ENCODE data around the gene CAPZB. TPM values are rescaled to one million over a fixed set of nuclear protein-coding genes. Genes with fewer than 3 reads are reported as not detected.

Gene CAPZB
- total RNA-seq, 1 donor from 2014 or later: 189 TPM

DNA sequence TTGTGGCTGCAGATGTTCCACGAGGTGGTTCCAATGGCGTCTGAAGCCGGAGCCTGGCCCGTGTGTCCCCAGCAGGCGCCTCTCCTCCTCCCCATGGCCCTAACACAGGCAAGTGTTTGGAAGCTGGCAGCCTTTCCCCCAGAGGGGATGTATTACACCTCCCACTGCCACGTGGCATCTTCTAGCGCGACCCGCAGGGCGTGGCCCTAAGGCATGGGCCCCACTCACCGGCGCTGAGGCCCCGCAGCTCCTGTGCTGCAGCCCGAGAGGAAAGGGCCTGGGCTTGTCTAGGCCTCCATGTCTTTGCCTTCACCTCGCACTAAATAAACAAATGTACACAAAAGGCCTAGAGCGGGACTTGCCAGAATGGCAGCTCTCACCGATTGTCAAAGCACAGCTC lies 135.3 kb downstream of the CAPZB start:
- no peaks in the 10 kb centered on the region for H3K9me3 Mint-ChIP-seq (ENCODE audit: low read depth)
- TF ChIP-seq, protein P1, sequence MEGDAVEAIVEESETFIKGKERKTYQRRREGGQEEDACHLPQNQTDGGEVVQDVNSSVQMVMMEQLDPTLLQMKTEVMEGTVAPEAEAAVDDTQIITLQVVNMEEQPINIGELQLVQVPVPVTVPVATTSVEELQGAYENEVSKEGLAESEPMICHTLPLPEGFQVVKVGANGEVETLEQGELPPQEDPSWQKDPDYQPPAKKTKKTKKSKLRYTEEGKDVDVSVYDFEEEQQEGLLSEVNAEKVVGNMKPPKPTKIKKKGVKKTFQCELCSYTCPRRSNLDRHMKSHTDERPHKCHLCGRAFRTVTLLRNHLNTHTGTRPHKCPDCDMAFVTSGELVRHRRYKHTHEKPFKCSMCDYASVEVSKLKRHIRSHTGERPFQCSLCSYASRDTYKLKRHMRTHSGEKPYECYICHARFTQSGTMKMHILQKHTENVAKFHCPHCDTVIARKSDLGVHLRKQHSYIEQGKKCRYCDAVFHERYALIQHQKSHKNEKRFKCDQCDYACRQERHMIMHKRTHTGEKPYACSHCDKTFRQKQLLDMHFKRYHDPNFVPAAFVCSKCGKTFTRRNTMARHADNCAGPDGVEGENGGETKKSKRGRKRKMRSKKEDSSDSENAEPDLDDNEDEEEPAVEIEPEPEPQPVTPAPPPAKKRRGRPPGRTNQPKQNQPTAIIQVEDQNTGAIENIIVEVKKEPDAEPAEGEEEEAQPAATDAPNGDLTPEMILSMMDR (IDR thresholded peaks at IDR 0.05; ENCODE audit: unreplicated experiment): no peak
- H3K27me3 Mint-ChIP-seq: no peaks in the 10 kb centered on the region
- H3K27ac Mint-ChIP-seq: peak overlapping the region; percentile 79
- no peak for DNase-seq (ENCODE audit: low spot score, unreplicated experiment)
- peaks cover 8% of the 10 kb centered on the region for H3K36me3 Mint-ChIP-seq (ENCODE audit: insufficient read depth)
- no peak overlapping the region for H3K4me3 Mint-ChIP-seq (ENCODE audit: low read depth)
- peaks cover 2% of the 10 kb centered on the region for H3K4me1 Mint-ChIP-seq (ENCODE audit: low read depth)

DNA sequence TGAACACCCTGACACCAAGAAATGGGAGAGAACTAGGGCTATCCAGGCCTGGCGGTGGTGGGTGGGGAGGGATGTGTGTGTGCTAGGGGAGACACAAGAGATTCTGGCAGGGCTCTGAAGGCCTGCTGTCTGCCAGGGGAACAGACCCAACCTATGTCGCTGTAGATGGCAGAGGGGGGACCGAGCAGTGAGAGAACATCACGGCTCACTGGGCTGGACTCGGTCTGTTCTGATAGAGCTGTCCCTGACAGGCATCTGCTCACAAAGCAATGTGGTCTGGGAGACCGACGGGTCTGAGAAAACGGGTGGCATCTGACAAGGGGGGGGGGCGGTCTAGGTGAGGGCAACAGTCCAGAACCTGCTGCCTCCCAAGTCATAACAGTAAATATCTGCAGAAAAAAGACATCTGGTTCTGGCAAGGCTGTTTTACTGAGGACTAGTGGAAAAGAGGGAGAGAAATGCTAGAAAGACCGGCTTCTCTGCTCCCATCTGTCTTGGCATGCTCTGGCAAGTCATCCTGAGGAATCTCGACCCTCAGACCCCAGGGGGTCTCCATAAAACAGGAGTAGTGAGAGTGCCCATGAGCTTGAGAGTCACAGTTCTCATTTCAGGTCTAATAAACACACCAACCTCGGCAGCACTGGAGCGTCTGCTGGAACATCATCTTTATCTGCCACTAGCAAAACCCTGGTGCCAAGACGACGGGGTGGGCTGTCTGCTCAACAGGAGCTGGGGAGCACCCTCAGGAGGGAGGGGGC lies 136.7 kb downstream of the CAPZB start:
- DNase-seq (ENCODE audit: low spot score, unreplicated experiment): no peak
- TF ChIP-seq, protein P1 (IDR thresholded peaks at IDR 0.05; ENCODE audit: unreplicated experiment): no peak
- Mint-ChIP-seq H3K4me3 (ENCODE audit: low read depth) (no peak overlapping the region), H3K36me3 (ENCODE audit: insufficient read depth) (peaks cover 4% of the 10 kb centered on the region), H3K27ac (no peak overlapping the region), H3K4me1 (ENCODE audit: low read depth) (peaks cover 2% of the 10 kb centered on the region), H3K27me3 (no peaks in the 10 kb centered on the region), H3K9me3 (ENCODE audit: low read depth) (no peaks in the 10 kb centered on the region)

- H3K27me3 Mint-ChIP-seq: no peaks in the 10 kb centered on the region
- H3K36me3 Mint-ChIP-seq (ENCODE audit: insufficient read depth): peaks cover 3% of the 10 kb centered on the region
- DNase-seq (ENCODE audit: low spot score, unreplicated experiment): no peak
- TF ChIP-seq, protein P1 (IDR thresholded peaks at IDR 0.05; ENCODE audit: unreplicated experiment): no peak
- H3K9me3 Mint-ChIP-seq (ENCODE audit: low read depth): no peaks in the 10 kb centered on the region
- H3K4me3 Mint-ChIP-seq (ENCODE audit: low read depth): no peak overlapping the region
- H3K27ac Mint-ChIP-seq: no peak overlapping the region
- H3K4me1 Mint-ChIP-seq (ENCODE audit: low read depth): peaks cover 2% of the 10 kb centered on the region
Measured at GRCh38 chr1:19347533-19348172, 137.7 kb downstream of the CAPZB start.

- H3K36me3 Mint-ChIP-seq (ENCODE audit: insufficient read depth): peaks cover 8% of the 10 kb centered on the region
- H3K4me3 Mint-ChIP-seq (ENCODE audit: low read depth): no peak overlapping the region
- H3K9me3 Mint-ChIP-seq (ENCODE audit: low read depth): no peaks in the 10 kb centered on the region
- DNase-seq (ENCODE audit: low spot score, unreplicated experiment): no peak
- H3K27me3 Mint-ChIP-seq: no peaks in the 10 kb centered on the region
- no peak overlapping the region for H3K27ac Mint-ChIP-seq
- H3K4me1 Mint-ChIP-seq (ENCODE audit: low read depth): peaks cover 2% of the 10 kb centered on the region
- TF ChIP-seq, protein P1 (IDR thresholded peaks at IDR 0.05; ENCODE audit: unreplicated experiment): no peak
Measured at GRCh38 chr1:19346026-19346425, 139.3 kb downstream of the CAPZB start.

DNA sequence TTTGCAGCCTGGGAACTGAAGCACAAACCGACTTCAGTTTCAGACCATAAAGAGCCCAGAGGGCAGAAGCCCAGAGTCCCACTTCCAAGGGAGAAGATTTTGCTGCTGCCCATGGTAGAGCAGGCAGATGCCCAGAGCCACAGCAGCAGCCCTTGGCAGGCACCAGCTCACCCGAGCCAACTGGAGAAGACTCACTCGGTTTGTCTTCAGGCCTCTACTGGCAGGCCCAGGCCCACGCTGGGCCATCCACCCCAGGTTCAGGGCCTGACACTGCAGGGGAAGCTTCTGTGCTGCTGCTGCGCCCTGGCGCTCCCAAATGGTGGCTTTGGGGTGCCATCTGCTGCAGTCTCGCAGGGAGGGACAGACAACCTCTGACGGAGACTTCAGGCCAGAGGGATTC lies 139.9 kb downstream of the CAPZB start:
- peaks cover 11% of the 10 kb centered on the region for H3K36me3 Mint-ChIP-seq (ENCODE audit: insufficient read depth)
- peaks cover 2% of the 10 kb centered on the region for H3K4me1 Mint-ChIP-seq (ENCODE audit: low read depth)
- H3K4me3 Mint-ChIP-seq (ENCODE audit: low read depth): no peak overlapping the region
- H3K27ac Mint-ChIP-seq: no peak overlapping the region
- no peaks in the 10 kb centered on the region for H3K27me3 Mint-ChIP-seq
- TF ChIP-seq, protein P1 (IDR thresholded peaks at IDR 0.05; ENCODE audit: unreplicated experiment): no peak
- DNase-seq (ENCODE audit: low spot score, unreplicated experiment): no peak
- H3K9me3 Mint-ChIP-seq (ENCODE audit: low read depth): no peaks in the 10 kb centered on the region

Data from progenitor cell of endocrine pancreas (in vitro differentiated cells).